ENCODE measurements around the gene ATP2B2.

- TF ChIP-seq, protein P1, sequence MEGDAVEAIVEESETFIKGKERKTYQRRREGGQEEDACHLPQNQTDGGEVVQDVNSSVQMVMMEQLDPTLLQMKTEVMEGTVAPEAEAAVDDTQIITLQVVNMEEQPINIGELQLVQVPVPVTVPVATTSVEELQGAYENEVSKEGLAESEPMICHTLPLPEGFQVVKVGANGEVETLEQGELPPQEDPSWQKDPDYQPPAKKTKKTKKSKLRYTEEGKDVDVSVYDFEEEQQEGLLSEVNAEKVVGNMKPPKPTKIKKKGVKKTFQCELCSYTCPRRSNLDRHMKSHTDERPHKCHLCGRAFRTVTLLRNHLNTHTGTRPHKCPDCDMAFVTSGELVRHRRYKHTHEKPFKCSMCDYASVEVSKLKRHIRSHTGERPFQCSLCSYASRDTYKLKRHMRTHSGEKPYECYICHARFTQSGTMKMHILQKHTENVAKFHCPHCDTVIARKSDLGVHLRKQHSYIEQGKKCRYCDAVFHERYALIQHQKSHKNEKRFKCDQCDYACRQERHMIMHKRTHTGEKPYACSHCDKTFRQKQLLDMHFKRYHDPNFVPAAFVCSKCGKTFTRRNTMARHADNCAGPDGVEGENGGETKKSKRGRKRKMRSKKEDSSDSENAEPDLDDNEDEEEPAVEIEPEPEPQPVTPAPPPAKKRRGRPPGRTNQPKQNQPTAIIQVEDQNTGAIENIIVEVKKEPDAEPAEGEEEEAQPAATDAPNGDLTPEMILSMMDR (conservative IDR thresholded peaks at IDR 0.05; ENCODE audit: low read length): no peak
- no peak for TF ChIP-seq EZH2phosphoT487 (IDR thresholded peaks at IDR 0.05; ENCODE audit: borderline replicate concordance)
These were observed 144.9 kb downstream of the ATP2B2 start for GRCh38 chr3:10360478-10360877.

All from Loucy (cell line).